ENCODE data around the gene PTGES3L. TPM values are rescaled to one million over a fixed set of nuclear protein-coding genes. Genes with fewer than 3 reads are reported as not detected.
"Not testable (repeated sequence)": the region's sequence is repeated elsewhere in the genome, so short reads cannot be mapped to it uniquely, and the experiment has no call there.

The PTGES3L gene
- total and polyA plus RNA-seq, 2 experiments from 2014 or later = 0.90 TPM; not detected in 1

DNA sequence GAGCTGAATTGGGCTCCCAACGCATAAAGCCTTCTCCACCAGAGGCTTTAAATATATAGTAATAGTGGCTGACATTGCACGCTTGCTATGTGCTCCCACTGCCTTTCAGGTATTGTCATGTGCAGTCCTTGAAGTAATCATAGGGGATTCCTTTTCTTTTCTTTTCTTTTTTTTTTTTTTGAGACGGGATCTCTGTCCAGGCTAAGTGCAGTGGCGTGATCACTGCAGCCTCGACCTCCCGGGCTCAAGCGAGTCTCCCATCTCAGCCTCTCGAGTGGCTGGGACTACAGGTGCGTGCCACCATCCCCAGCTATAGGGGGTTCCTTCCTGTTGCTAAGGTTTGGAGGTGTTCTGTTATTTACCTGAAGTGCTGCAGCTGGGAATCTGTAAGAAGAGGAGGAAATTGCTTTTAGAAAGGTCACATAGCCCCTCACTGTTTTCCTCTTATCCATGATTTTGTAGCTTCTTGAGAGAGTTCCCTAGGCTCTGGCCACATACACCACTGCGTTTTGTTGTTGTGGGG is 19.2 kb upstream of the PTGES3L start:
- in situ Hi-C loops (cut with MboI) = loop anchor here (5.0 kb wide), 1 partner anchor 52 kb away; no protein-coding TSS in a partner anchor
- H3K4me2 ChIP-seq (ENCODE audit: unreplicated experiment) = peak overlapping the region; percentile 94
- peaks cover 44% of the 10 kb centered on the region for H3K79me2 ChIP-seq (ENCODE audit: insufficient read depth)
- peaks cover 30% of the 10 kb centered on the region for H3K4me1 ChIP-seq (ENCODE audit: insufficient read depth)
- peaks cover 54% of the 10 kb centered on the region for H3F3A ChIP-seq (ENCODE audit: insufficient read depth)
- WGBS, 2 experiments (ENCODE audit: low coverage in 1 of 2, low lambda C conversion rate in 2 of 2, missing lambda C conversion rate in 2 of 2) = 9 to 11% methylated on average over 10 of the region's 10 CpGs
- no peak for DNase-seq
- no peaks in the 10 kb centered on the region for H3K9me3 ChIP-seq (ENCODE audit: low read depth)
- peak overlapping the region; percentile 88 for H3K4me3 ChIP-seq
- H3K27ac ChIP-seq = peak overlapping the region; percentile 93
- no peaks in the 10 kb centered on the region for H4K20me1 ChIP-seq (ENCODE audit: insufficient read depth)
- peaks cover 38% of the 10 kb centered on the region for H3K36me3 ChIP-seq (ENCODE audit: low read depth)
- H3K9me2 ChIP-seq (ENCODE audit: insufficient read depth) = no peaks in the 10 kb centered on the region
- no peak for TF ChIP-seq EZH2 (IDR thresholded peaks at IDR 0.05; ENCODE audit: insufficient read depth, poor library complexity, severe bottlenecking)
- TF ChIP-seq EZH2phosphoT487 (IDR thresholded peaks at IDR 0.05; ENCODE audit: insufficient read depth, low read depth) = no peak
- H2AFZ ChIP-seq = peak overlapping the region; percentile 63; the same call in 1 of the 2 replicates
- no peaks in the 10 kb centered on the region for H3K27me3 ChIP-seq (replicated peaks; ENCODE audit: insufficient read depth)
- H3K9ac ChIP-seq = peak overlapping the region; percentile 97

DNA sequence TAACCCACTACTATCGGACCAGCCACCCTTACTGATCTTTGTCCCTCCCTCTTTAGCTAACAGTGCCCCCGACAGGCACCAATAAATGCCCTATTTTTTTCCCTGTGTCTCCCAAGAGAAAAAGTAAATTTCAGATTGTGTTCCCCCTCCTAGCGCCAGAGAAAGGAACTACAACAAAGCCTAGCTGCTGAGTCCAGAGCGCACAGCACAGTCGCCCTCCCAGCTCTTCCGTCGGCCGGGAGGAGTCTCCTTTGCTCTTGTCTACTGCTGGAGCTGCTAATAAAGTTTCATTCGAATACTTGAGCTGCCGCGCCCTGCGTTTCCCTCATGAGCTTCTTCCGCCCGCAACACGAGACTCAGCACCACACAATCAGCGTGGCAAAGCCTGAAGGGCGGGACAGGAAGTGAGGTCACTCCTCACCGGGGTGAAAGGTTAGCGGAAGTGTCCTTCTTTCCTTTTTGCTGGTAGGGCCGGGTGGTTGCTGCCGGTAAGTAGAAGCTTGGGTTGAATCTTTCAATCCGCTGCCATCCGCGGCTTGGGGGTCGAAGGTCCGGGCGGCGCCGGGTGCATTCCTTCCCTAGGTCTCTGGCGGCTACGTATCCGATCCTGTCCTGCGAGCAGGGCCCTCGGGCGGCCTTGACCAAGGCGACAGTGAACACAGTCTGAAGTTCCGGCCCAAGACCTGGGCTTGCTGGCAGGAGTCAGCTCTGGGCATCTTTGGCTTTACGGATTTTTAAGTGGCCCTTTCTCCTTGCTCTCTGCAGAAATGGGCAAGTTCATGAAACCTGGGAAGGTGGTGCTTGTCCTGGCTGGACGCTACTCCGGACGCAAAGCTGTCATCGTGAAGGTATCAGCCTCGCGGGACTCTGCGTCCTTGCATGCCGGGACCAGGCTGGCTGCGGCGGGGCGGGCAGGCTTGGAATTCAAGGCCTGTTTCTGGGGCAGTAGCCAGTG is 18.4 kb upstream of the PTGES3L start, which contains the start of gene RPL27:
RPL27 (plus strand) TSS at position 436 of the 955 bp plus-strand sequence; CDS start at position 768, 332 bp downstream.
- no peaks in the 10 kb centered on the region for H3K9me3 ChIP-seq (ENCODE audit: low read depth)
- peak within 1 kb of the TSS; percentile 83 for H2AFZ ChIP-seq
- H3F3A ChIP-seq (ENCODE audit: insufficient read depth) = peaks cover 47% of the 10 kb centered on the region
- in situ Hi-C loops (cut with MboI) = loop anchor here (5.0 kb wide), 1 partner anchor 51 kb away; no protein-coding TSS in a partner anchor
- H3K9ac ChIP-seq = peak within 1 kb of the TSS; percentile 97
- peaks cover 24% of the 10 kb centered on the region for H3K4me1 ChIP-seq (ENCODE audit: insufficient read depth)
- peaks cover 36% of the 10 kb centered on the region for H3K36me3 ChIP-seq (ENCODE audit: low read depth)
- H3K27me3 ChIP-seq (replicated peaks; ENCODE audit: insufficient read depth) = no peaks in the 10 kb centered on the region
- WGBS, 2 experiments (ENCODE audit: low coverage in 1 of 2, low lambda C conversion rate in 2 of 2, missing lambda C conversion rate in 2 of 2) = 1% methylated on average over 46 to 49 of the region's 49 CpGs
- H3K4me3 ChIP-seq = peak within 1 kb of the TSS; percentile 88
- TF ChIP-seq EZH2 (IDR thresholded peaks at IDR 0.05; ENCODE audit: insufficient read depth, poor library complexity, severe bottlenecking) (no peak), EZH2phosphoT487 (IDR thresholded peaks at IDR 0.05; ENCODE audit: insufficient read depth, low read depth) (no peak)
- no peaks in the 10 kb centered on the region for H4K20me1 ChIP-seq (ENCODE audit: insufficient read depth)
- H3K27ac ChIP-seq = peak within 1 kb of the TSS; percentile 93
- peak within 1 kb of the TSS; percentile 94 for H3K4me2 ChIP-seq (ENCODE audit: unreplicated experiment)
- H3K79me2 ChIP-seq (ENCODE audit: insufficient read depth) = peaks cover 44% of the 10 kb centered on the region
- H3K9me2 ChIP-seq (ENCODE audit: insufficient read depth) = no peaks in the 10 kb centered on the region
- DNase-seq = peak; percentile 100

DNA sequence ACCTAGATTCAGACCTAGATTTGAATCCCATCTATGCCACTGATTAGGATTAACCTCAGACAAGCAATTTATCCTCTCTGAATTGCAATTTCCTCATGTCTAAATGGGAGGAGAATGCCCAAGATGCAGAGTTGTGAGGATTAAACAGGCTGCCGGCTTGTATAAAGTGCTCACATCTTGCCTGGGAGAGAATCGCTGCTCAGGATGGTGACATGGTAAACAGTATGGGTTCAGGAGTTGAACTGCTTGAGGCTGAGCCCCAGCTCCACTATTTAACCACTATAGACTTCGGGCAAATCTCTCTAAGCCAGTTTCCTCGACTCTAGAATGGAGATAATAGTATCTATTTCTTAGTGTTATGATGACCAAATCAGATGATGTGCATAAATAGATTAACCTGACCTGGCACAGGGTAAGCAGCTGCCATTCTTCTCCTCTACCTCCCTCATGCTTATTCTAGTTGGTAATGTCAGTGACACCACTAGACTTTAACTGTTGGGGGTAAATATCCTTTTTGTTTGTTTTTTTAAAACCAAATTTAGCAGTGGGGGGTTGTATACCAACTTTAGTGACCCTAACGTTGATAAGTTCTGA is 17.6 kb upstream of the PTGES3L start:
- Histone ChIP-seq H3K9me2 (ENCODE audit: insufficient read depth) (no peaks in the 10 kb centered on the region), H3K27ac (peak overlapping the region; percentile 46), H2AFZ (peak overlapping the region; percentile 83), H3K4me3 (peak overlapping the region; percentile 60), H4K20me1 (ENCODE audit: insufficient read depth) (no peaks in the 10 kb centered on the region), H3K27me3 (replicated peaks; ENCODE audit: insufficient read depth) (no peaks in the 10 kb centered on the region), H3K36me3 (ENCODE audit: low read depth) (peaks cover 37% of the 10 kb centered on the region), H3K9me3 (ENCODE audit: low read depth) (no peaks in the 10 kb centered on the region), H3K79me2 (ENCODE audit: insufficient read depth) (peaks cover 40% of the 10 kb centered on the region), H3K9ac (peak overlapping the region; percentile 68), H3K4me2 (ENCODE audit: unreplicated experiment) (peak overlapping the region; percentile 83), H3F3A (ENCODE audit: insufficient read depth) (peaks cover 39% of the 10 kb centered on the region), H3K4me1 (ENCODE audit: insufficient read depth) (peaks cover 24% of the 10 kb centered on the region)
- no peak for DNase-seq
- 31 to 39% methylated on average over 5 of the region's 5 CpGs for WGBS, 2 experiments (ENCODE audit: low coverage in 1 of 2, low lambda C conversion rate in 2 of 2, missing lambda C conversion rate in 2 of 2)
- in situ Hi-C loops (cut with MboI) = loop anchor here (5.0 kb wide), 1 partner anchor 50 kb away; no protein-coding TSS in a partner anchor
- TF ChIP-seq EZH2 (IDR thresholded peaks at IDR 0.05; ENCODE audit: insufficient read depth, poor library complexity, severe bottlenecking) (no peak), EZH2phosphoT487 (IDR thresholded peaks at IDR 0.05; ENCODE audit: insufficient read depth, low read depth) (no peak)

DNA sequence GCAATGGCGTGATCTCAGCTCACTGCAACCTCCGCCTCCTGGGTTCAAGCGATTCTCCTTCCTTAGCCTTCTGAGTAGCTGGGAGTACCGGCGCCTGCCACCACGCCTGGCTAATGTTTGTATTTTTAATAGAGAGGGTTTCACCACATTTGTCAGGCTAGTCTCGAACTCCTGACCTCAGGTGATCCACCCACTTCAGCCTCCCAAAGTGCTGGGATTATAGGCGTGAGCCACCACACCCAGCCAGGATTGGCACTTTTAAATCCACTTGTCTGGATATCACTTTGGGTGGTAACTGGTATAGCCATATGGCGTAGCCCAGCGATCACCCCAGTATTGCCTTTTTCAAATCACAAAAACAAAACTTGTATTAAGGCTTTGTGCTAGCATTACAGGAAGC is 14.0 kb upstream of the PTGES3L start:
- H4K20me1 ChIP-seq (ENCODE audit: insufficient read depth); H3K27me3 ChIP-seq (replicated peaks; ENCODE audit: insufficient read depth); H3K9me2 ChIP-seq (ENCODE audit: insufficient read depth); H3K27ac ChIP-seq; DNase-seq; H2AFZ ChIP-seq; in situ Hi-C loops (cut with MboI); H3K79me2 ChIP-seq (ENCODE audit: insufficient read depth); H3K9me3 ChIP-seq (ENCODE audit: low read depth); H3K9ac ChIP-seq; H3K4me3 ChIP-seq; H3K4me2 ChIP-seq (ENCODE audit: unreplicated experiment): not testable (repeated sequence)
- Histone ChIP-seq H3K36me3 (ENCODE audit: low read depth) (peaks cover 23% of the 10 kb centered on the region; the same call in 1 of the 2 replicates), H3K4me1 (ENCODE audit: insufficient read depth) (peaks cover 31% of the 10 kb centered on the region), H3F3A (ENCODE audit: insufficient read depth) (peaks cover 35% of the 10 kb centered on the region)
- 85% methylated on average over 10 of the region's 10 CpGs for WGBS, 2 experiments (ENCODE audit: low coverage in 1 of 2, low lambda C conversion rate in 2 of 2, missing lambda C conversion rate in 2 of 2)

All from GM23248 (cell line).